Measurements from ENCODE around the gene METTL27.

DNA sequence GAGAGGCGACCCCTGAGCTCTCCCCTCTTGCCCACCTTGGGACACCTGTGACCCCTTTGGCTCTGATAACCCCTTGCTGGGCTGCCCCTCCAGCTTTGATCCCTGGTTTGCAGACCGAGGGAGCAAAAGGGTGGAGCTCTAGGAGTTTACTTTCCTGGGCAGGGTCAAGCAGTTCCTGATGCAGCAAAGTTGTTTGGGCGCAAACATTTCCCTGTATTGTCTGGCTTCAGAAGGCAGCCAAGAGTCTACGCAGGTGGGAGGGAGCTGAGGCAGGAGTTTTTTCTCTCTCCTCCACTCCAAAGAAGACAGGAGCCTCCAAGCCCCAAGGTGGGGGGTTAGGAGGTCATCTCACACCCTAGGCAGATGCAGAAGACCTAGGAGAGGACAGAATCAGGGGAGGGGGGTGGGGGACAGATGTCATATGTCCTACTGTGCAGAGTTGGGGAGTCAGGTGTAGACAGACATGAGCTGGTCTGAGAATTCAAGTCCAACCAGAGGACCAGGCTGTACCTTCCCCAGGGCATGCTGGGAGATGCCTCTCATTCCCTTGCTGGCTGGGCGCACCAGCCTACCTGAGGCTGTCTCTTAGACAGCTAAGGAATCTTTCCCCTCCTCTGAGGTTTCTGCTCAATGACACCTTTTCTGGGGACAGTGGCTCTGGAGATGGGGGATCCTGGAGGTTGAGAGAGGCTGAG, 39.2 kb upstream of the METTL27 start:
- TF ChIP-seq, protein P1, sequence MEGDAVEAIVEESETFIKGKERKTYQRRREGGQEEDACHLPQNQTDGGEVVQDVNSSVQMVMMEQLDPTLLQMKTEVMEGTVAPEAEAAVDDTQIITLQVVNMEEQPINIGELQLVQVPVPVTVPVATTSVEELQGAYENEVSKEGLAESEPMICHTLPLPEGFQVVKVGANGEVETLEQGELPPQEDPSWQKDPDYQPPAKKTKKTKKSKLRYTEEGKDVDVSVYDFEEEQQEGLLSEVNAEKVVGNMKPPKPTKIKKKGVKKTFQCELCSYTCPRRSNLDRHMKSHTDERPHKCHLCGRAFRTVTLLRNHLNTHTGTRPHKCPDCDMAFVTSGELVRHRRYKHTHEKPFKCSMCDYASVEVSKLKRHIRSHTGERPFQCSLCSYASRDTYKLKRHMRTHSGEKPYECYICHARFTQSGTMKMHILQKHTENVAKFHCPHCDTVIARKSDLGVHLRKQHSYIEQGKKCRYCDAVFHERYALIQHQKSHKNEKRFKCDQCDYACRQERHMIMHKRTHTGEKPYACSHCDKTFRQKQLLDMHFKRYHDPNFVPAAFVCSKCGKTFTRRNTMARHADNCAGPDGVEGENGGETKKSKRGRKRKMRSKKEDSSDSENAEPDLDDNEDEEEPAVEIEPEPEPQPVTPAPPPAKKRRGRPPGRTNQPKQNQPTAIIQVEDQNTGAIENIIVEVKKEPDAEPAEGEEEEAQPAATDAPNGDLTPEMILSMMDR (conservative IDR thresholded peaks at IDR 0.05 in 1 of 2, IDR thresholded peaks at IDR 0.05 in 1 of 2; ENCODE audit: low read depth in 1 of 2, low read length in 2 of 2): no peak
- no peak for TF ChIP-seq EZH2 (IDR thresholded peaks at IDR 0.05; ENCODE audit: low read length, missing control alignments)
